ENCODE measurements around the gene MLF1. TPM values are rescaled to one million over a fixed set of nuclear protein-coding genes. Genes with fewer than 3 reads are reported as not detected.
A peak's percentile ranks its signal among the peaks of the same experiment; 100 is the strongest.
"Not testable (repeated sequence)": the region's sequence is repeated elsewhere in the genome, so short reads cannot be mapped to it uniquely, and the experiment has no call there.

MLF1 gene
- total and polyA plus RNA-seq, 8 donors: 12.0 to 87.0 (median 61.2) TPM

DNA sequence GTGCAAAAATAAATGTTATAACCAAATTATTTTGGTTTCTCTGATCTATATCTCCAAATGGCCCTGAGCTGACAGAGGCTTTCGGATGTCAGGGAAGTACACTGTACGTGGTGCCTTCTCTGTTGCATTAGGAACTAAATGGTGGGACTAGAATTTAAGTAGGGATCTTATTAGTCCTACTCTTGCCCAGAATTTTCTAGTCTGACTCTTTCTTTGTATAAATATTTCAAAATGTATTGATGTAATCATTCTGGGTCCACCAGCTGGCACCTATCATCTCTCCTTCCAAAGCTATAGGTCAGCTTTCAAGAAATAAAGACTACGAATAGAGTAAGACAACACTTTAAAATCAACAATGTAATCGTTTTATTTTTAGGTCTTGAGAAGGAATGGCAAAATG lies 22.3 kb upstream of the MLF1 start:
- no peaks in the 10 kb centered on the region for H3K4me1 ChIP-seq
- intact Hi-C loops (cut with DNase I): no loop called here
- H3K9me3 ChIP-seq: no peaks in the 10 kb centered on the region
- H3K36me3 ChIP-seq: peaks cover 0 to 3% of the 10 kb centered on the region in 2 donors
- H3K27ac ChIP-seq: no peak overlapping the region
- ATAC-seq (no peak), DNase-seq (peak in 2 of 4 donors; percentile 38 to 54)
- H3K27me3 ChIP-seq: no peaks in the 10 kb centered on the region
- no peak overlapping the region for H3K4me3 ChIP-seq
- TF ChIP-seq, protein P1, sequence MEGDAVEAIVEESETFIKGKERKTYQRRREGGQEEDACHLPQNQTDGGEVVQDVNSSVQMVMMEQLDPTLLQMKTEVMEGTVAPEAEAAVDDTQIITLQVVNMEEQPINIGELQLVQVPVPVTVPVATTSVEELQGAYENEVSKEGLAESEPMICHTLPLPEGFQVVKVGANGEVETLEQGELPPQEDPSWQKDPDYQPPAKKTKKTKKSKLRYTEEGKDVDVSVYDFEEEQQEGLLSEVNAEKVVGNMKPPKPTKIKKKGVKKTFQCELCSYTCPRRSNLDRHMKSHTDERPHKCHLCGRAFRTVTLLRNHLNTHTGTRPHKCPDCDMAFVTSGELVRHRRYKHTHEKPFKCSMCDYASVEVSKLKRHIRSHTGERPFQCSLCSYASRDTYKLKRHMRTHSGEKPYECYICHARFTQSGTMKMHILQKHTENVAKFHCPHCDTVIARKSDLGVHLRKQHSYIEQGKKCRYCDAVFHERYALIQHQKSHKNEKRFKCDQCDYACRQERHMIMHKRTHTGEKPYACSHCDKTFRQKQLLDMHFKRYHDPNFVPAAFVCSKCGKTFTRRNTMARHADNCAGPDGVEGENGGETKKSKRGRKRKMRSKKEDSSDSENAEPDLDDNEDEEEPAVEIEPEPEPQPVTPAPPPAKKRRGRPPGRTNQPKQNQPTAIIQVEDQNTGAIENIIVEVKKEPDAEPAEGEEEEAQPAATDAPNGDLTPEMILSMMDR (IDR thresholded peaks at IDR 0.05): no peak

DNA sequence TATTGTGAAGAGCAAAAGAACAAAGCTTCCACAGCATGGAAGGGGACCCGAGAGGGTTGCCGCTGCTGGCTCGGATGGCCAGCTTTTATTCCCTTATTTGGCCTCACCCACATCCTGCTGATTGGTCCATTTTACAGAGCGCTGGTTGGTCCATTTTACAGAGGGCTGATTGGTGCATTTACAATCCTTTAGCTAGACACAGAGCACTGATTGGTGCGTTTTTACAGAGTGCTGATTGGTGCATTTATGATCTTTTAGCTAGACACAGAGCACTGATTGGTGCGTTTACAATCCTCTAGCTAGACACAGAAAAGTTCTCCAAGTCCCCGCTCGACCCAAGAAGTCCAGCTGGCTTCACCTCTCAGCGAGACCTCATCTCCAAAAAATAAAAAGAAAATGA lies 21.1 kb upstream of the MLF1 start:
- DNase-seq; H3K27ac ChIP-seq; H3K4me3 ChIP-seq; ATAC-seq; intact Hi-C loops (cut with DNase I); H3K36me3 ChIP-seq; H3K9me3 ChIP-seq; H3K27me3 ChIP-seq; H3K4me1 ChIP-seq: not testable (repeated sequence)

DNA sequence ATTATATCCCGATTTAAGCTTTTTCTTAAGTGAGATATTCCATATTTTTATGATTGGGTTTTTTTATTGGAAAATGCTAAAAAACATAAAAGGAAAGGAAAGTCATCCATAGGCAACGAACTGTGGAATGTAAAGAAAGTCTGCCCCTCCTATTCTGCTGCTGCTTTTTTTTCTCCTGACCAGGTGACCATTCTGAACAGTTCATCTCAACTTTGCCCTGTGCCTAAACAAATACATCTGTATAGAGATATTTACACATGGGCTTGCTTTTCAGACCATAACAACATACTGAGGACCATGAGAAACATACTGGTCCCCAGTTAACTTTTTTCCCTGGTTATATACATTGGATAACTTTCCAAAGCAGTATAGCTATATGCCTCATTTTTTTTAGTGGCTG lies 18.9 kb upstream of the MLF1 start:
- TF ChIP-seq, protein P1 (IDR thresholded peaks at IDR 0.05): no peak
- no peaks in the 10 kb centered on the region for H3K27me3 ChIP-seq
- H3K4me3 ChIP-seq: no peak overlapping the region
- H3K36me3 ChIP-seq: peaks cover 0 to 3% of the 10 kb centered on the region in 2 donors
- no peaks in the 10 kb centered on the region for H3K4me1 ChIP-seq
- no peaks in the 10 kb centered on the region for H3K9me3 ChIP-seq
- intact Hi-C loops (cut with DNase I): no loop called here
- ATAC-seq (no peak), DNase-seq (no peak)
- H3K27ac ChIP-seq: no peak overlapping the region

DNA sequence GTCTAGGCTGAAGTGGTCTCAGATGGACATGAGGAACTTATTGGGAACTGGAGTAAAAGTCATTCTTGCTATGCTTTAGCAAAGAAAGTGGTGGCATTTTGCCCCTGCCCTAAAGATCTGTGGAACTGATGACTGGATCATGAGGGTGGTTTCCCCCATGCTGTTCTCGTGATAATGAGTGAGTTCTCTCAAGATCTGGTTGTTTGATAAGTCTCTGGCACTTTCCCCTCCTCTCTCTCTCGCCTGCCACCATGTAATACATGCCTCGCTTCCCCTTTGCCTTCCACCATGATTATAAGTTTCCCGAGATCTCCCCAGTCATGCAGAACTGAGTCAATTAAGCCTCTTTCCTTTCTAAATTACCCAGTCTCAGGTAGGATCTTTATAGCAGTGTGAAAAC lies 11.5 kb upstream of the MLF1 start:
- TF ChIP-seq, protein P1 (IDR thresholded peaks at IDR 0.05): no peak
- ATAC-seq (no peak), DNase-seq (no peak)
- no peaks in the 10 kb centered on the region for H3K27me3 ChIP-seq
- no peaks in the 10 kb centered on the region for H3K4me1 ChIP-seq
- H3K9me3 ChIP-seq: no peaks in the 10 kb centered on the region
- no peaks in the 10 kb centered on the region for H3K36me3 ChIP-seq
- intact Hi-C loops (cut with DNase I): no loop called here
- H3K4me3 ChIP-seq: no peak overlapping the region
- H3K27ac ChIP-seq: no peak overlapping the region

DNA sequence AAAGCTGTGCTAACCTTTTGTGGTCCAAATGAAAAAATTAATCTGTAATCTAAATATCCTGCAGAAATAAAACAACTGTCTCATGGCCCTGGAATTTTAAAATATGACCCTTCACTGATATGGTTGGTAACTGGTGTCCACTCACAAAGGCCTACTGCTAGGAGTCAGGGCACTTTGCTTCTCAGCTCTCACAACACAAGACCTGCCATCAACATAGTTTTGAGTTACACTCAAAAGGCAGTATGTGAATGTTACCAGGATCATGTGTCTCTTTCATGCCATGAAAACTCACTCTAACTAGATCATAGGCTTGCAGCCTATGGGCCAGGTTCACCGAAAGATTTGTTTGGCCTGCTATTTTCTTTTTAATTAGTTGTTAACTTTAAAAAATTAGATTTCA lies 10.0 kb upstream of the MLF1 start:
- H3K36me3 ChIP-seq: no peaks in the 10 kb centered on the region
- TF ChIP-seq, protein P1 (IDR thresholded peaks at IDR 0.05): no peak
- H3K27ac ChIP-seq: no peak overlapping the region
- H3K27me3 ChIP-seq: no peaks in the 10 kb centered on the region
- no peak for DNase-seq
- intact Hi-C loops (cut with DNase I): no loop called here
- ATAC-seq: no peak
- no peaks in the 10 kb centered on the region for H3K9me3 ChIP-seq
- H3K4me1 ChIP-seq: no peaks in the 10 kb centered on the region
- no peak overlapping the region for H3K4me3 ChIP-seq

DNA sequence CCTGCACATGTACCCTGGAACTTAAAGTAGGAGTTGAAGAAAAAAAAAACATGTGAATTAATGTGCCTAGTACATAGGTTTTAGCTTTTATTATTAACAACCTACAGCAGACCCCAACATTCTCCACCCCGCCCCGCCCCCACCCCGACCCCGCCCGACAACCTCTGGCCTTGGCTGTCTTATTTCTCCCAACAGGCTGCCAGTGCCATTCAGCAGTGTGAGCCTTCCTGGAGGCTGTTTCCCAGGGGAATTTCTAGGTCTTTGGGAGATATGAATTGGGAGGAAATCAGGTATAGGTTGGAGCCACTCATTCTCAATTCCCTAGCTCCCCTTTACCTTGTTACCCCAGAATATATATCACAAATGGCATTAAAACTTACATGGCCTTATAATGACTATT lies 8.3 kb upstream of the MLF1 start:
- no peak for ATAC-seq
- no peaks in the 10 kb centered on the region for H3K36me3 ChIP-seq
- DNase-seq: no peak
- H3K9me3 ChIP-seq: no peaks in the 10 kb centered on the region
- H3K27ac ChIP-seq: no peak overlapping the region
- intact Hi-C loops (cut with DNase I): no loop called here
- H3K4me3 ChIP-seq: no peak overlapping the region
- TF ChIP-seq, protein P1 (IDR thresholded peaks at IDR 0.05): no peak
- no peaks in the 10 kb centered on the region for H3K27me3 ChIP-seq
- no peaks in the 10 kb centered on the region for H3K4me1 ChIP-seq

Measured in left lung (tissue), 10 donors.